ENCODE measurements around the gene HSFX1. TPM values are rescaled to one million over a fixed set of nuclear protein-coding genes. Genes with fewer than 3 reads are reported as not detected.
"Not testable (repeated sequence)": the region's sequence is repeated elsewhere in the genome, so short reads cannot be mapped to it uniquely, and the experiment has no call there.

The HSFX1 gene, protein sequence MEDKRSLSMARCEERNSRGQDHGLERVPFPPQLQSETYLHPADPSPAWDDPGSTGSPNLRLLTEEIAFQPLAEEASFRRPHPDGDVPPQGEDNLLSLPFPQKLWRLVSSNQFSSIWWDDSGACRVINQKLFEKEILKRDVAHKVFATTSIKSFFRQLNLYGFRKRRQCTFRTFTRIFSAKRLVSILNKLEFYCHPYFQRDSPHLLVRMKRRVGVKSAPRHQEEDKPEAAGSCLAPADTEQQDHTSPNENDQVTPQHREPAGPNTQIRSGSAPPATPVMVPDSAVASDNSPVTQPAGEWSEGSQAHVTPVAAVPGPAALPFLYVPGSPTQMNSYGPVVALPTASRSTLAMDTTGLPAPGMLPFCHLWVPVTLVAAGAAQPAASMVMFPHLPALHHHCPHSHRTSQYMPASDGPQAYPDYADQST
- 0.20 and 0.22 TPM in 2 replicates for total RNA-seq

DNA sequence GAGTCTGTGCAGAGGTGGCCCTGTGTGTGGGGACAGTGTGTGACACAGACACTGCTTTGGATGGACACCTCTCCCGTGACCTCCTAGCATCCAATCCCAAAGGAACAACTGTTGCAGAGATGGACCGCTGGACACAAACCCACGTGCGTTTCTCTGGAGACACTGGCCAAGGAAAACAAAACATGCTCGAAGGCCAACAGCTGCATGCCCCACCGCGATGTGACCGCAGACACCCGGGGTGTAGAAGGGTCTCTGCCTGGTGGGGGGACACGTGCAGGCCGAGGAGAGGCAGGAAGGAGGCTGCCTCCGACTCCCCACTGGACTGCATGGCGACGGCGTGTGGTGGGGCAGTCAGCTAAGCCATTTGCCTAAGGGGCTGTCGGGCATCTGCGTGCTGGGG is at the start of gene HSFX1:
Gene HSFX1, plus strand, starts transcription at position 301 of the 400 bp plus-strand sequence. CDS start 614 bp downstream, outside the sequence.
- DNase-seq (ENCODE audit: low read depth in 2 of 2), result not testable (repeated sequence)

DNA sequence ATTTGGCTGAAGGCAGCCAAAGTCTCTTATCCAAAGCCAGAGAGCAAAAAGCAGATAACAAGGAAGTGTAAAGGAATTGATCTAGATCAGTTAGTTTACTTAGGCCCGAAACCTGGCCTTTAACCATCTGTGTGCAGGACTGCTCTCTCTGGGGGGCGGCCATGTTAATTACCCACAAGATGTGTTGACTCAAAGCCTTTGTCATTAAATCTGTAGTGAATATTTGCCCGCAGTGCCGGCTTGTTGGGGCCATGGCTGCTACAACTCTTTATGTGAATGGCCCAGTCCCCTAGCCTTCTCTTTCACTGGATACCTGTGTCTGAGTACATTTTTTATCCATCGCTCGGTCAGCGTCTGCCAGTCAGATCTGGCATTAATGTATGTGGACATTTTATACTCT is 46.6 kb upstream of the HSFX1 start:
- DNase-seq (ENCODE audit: low read depth in 2 of 2), result not testable (repeated sequence)

DNA sequence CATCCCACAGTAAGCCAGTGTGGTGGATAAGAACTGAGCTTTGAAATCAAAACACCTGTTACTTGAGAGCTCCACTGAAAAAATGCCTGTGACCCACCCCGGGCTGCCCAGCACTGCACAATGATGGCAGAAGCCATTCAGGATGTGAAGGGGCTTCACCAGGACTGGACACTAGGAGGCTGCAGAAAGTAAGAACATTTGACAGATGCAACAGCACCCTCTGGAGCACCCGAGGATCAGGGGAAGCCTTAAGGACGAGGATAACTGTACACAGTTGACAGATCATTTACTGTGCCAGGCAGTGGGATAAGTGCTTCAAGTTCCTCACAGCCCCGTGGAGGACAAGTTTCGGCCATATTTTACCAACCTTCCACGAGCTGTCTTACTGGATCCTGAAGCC is 31.6 kb upstream of the HSFX1 start:
- DNase-seq (ENCODE audit: low read depth in 2 of 2), result not testable (repeated sequence)

DNA sequence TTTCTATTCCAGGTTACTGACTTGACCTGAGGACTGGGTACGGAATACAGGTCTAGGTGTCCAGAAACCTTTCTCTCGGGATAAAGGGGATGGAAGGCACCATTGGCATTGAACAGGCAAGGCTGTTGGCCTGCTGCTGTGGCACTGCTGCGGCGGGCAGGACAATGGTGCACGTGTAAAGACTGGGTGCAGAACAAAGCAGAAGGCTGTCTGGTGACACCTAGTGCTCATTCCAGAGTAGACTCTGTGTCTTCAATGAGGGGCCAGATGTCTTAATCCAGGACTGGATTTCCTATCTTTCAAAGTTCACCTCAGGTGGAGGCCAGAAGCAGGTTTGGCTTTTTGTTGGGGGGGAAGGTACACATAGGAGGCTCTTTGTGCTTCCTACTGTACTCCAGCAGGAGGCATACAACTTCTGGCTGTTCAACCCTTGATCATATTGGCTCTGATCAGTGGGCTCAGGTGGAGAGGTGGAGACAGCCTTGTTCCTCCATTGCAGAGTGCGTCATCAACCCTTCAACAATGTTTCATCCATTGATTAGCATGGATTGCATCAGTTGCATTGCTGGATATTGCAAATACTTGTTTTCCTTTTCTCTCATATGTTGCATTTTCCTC is 27.4 kb upstream of the HSFX1 start:
- DNase-seq (ENCODE audit: low read depth in 2 of 2), result not testable (repeated sequence)

DNA sequence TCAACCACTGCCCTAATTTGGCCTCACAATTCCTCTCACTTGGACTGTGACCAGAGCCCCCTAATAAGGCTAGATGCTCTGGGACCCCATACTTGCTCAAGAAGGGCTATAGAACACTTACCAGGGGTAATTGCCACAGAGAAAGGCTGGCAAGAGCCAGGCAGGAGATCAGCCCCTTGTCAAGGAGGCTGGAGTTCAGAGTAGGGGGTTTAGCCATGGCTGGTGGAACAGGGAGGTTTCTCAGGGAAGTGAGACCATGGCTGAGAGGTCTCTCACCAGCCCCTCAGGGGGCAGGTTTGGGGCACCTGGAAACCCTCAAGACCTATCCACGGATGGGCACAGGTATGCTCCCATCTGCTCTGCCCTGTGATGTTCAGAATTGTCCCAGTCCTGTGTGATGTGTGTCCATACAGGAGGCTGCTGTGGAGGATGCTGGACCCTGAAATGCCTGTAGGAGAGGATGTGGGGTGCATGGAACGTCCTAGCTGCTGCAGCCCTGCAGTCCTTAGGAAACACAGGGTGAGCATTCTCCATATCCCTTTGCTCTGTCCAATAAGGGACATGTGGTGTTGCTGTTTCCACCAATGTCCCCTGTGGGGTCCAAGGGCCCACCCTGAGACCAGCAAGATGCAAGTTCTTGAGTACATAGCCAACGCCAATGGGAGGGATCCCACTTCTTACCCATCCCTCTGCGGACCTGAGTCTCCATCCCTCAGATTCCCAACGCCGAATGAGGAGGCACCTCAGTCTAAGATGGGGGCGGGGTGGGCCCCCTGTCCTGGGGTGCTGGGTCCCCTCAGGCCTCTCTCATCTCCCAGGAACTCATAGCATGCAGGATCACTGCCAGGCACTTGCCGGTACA is 16.4 kb upstream of the HSFX1 start:
- no peak for DNase-seq (ENCODE audit: low read depth in 2 of 2)

DNA sequence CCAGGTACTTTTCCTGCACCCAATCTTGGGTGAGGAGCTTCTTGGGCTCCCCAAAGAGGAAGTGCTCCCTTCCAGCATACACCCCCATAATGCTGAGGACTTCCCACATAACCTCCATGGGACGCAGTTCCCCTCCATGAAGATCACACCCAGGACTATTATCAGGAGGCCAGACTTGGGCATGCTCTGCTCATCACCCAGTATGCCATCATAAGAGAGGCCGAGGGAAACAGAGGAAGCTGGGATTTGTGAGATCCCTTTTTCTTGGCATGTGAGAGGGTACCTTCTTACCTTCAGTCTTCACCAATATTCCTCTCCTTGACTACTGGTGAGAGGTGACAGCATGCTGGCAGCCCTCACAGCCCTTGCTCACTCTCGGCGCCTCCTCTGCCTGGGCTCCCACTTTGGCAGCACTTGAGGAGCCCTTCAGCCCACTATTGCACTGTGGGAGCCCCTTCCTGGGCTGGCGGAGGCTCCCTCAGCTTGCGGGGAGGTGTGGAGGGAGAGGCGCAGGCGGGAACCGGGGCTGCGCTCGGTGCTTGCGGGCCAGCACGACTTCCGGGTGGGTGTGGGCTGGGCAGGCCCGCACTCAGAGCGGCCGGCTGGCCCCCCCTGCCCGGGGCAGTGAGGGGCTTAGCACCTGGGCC is 15.7 kb upstream of the HSFX1 start:
- DNase-seq (ENCODE audit: low read depth in 2 of 2), result no peak

DNA sequence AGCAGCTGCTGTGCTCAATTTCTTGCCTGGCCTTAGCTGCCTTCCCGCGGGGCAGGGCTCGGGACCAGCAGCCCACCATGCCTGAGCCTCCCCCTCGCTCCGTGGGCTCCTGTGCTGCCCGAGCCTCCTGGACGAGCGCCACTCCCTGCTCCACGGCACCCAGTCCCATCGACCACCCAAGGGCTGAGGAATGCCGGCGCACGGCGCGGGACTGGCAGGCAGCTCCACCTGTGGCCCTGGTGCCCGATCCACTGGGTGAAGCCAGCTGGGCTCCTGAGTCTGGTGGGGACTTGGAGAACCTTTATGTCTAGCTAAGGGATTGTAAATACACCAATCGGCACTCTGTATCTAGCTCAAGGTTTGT is 15.2 kb upstream of the HSFX1 start:
- not testable (repeated sequence) for DNase-seq (ENCODE audit: low read depth in 2 of 2)

DNA sequence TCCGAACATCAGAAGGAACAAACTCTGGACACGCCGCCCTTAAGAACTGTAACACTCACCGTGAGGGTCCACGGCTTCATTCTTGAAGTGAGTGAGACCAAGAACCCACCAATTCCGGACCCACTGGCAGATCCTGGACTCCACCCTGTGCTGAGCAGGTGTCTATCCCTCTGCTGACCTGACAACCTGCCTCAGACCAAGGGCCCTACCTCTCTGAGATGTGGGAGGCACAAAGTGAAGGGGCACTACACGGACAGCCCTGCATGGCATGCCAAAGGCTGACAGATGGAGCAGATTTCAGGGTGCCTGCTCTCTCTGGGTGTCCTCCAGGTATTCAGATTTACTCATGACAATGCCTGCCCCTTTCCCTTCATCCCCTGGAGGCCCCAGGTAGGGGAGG is 14.0 kb upstream of the HSFX1 start:
- DNase-seq (ENCODE audit: low read depth in 2 of 2), result no peak

DNA sequence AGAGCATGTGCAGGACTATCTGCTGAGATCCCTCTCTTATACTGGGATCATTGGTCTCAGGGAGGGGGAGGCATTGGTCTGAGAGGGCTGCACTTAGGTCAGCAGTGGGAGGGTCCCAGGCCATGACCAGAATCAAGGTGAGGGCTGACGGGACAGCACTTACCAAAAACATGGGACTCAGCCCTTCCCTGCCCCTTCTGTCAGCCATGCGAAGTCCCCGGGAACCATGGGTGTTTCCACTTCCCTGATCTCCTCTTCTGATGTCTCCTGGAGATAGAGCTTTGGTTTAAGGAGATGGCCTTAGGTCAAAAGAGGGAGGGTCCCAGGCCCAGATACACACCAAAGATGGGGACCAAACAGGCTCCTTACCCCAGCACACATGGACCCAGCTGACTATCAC is 12.9 kb upstream of the HSFX1 start:
- no peak for DNase-seq (ENCODE audit: low read depth in 2 of 2)

DNA sequence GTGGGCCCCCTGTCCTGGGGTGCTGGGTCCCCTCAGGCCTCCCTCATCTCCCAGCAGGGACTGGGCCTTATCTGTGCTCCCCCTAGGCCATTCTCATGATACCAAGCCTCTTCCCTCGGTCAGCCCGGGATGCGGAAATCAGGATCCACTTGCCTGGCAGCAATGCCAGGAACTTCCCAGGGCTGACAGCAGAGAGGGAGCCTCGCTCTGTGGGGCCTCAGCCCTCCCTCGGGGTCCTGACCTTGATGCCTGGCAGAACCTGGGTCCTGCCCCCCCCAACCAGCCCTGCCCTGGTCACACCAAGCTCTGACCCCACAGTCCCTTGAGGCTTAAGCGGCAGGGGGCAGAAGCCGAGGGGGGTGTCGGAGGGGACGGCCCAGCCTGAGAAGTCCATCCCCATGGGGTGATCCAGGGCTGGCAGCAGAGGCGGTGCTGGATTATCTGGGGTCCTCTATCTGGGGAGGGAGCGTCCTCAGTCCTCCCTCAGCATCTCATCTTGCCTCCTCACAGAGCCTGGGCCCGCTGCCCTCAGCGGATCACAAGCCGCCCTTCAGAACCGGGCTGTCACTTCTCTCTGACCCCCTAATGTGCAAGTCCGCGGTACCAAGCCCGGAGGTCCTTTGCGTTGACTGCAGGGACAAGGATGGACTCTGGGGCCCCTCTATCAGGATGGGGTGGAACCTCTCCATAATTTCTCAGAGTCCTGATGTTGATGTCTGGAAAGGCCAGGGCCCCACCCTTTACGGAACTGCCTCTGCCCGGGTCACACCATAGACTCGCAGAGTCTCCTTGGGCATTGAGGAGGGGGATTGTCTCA is 11.8 kb upstream of the HSFX1 start:
- DNase-seq (ENCODE audit: low read depth in 2 of 2), result not testable (repeated sequence)

DNA sequence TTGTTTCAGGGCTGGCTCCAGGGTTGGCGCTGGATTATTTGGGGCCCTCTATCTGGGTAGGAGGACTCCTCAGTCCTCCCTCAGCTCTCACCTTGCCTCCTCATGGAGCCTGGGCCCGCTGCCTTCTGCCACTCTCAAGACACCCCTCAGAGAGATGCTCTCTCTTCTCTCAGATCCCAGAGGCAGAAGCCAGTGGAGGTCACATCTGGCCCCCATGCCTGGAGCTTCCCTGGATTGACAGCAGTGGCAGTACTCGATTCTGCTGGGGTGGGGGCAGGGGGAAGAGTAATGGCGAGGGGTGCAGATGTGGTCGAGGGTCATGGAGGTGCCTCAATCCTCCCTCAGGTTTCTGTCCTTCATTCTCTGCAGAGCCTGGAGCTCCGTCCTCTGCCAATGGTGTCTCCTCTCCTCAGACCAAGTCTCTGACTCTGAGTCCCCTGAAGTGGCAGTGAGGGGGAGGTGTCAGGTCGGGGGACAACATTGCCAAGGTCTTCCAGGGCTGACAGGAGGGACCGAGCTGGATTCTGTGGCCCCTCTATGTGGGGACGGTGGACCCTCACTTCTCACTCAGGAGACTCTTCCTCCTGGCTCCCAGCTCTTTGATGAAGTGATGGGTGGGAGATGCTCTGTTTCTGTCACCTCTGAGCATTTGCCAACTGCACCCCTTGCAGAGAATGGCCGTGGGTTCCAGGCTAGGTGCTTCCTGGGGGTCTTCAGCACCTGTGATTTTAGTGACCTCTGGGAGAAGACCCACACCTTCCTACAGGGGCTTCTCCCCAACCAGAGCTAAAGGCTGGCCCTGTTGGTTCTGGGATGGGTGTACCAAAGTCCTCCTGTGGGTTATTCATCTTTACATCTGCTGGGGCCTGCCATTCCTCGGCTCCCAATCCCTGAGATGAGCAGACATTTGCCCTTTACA is 10.9 kb upstream of the HSFX1 start:
- DNase-seq (ENCODE audit: low read depth in 2 of 2), result no peak

DNA sequence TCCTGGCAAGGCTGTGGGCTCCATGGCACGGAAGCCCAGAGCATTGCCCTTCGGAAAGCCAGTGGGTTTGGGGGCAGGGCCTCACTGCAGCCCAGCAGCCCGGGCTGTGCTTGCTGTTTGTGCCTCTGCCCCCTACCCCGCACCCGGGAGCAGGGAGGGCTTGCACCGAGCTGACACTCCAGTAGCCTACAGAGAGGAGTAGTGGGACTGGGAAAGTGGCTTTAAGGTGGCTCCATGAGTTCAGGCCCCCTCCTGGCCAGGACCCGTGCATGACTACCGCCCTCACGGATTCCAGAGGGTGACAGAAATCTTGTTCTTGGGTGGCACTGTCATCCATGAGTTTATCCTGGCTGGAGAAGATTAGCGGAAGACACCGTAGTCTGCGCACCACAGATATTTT is 3.5 kb upstream of the HSFX1 start:
- DNase-seq (ENCODE audit: low read depth in 2 of 2), result not testable (repeated sequence)

DNA sequence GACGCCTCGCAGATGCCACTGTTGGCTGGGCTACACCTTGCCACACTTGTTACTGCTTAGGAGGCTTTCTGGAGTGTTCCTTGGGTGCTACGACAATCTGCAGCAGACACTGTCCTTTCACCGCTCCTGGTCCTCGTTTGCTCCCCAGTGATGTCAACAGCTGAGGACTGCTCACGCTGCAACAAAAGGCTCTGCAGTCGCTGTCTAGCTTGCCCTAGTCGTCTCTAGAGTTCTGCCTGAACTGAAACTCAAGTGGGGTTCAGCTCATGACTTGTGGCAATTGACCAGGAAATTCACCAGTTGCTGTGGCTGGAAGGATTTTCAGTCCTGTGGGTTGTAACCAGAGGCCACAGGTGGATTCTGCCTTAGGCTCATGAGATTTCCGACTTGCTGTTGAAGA is 842 bp upstream of the HSFX1 start:
- not testable (repeated sequence) for DNase-seq (ENCODE audit: low read depth in 2 of 2)

DNA sequence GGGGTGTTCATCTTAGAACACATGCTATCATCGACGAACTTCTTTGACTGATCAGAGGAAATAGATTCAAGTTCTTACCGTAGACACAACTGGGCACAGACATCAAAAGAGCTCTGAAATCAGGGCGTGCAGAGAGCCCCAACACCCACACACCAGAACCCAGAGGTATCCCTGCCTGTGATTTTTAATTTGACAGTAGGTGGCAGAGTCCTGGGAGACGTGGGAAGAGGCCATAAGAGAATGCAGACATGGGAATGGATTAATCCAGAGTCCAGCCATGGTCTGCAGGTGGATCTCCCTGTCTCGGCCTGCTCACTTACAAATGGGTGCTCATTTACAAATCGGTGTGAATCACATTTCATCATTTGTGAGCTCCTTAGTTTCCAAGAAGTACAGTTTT is 4.1 kb downstream of the HSFX1 start:
- DNase-seq (ENCODE audit: low read depth in 2 of 2), result not testable (repeated sequence)

DNA sequence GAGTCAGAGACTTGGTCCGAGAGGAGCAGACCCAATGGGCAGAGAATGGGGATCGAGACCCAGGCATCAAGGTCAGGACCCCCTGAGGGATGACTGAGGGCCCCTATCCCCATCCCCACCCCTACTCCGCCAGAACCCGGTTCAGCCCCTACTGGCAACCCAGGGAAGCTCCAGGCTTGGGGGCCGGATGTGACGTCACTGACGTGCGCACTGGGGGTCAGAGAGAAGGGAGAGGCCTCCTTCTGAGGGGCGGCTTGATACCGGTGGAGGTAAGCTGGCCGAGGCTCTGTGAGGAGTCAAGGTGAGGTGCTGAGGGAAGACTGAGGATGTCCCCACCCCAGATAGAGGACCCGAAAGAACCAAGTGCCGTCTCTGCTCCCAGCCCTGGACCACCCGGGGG is 7.9 kb downstream of the HSFX1 start, which contains the start of gene MAGEA9:
Gene MAGEA9, plus strand, starts transcription at position 204 of the 400 bp plus-strand sequence. CDS start 4,281 bp downstream, outside the sequence.
- not testable (repeated sequence) for DNase-seq (ENCODE audit: low read depth in 2 of 2)

DNA sequence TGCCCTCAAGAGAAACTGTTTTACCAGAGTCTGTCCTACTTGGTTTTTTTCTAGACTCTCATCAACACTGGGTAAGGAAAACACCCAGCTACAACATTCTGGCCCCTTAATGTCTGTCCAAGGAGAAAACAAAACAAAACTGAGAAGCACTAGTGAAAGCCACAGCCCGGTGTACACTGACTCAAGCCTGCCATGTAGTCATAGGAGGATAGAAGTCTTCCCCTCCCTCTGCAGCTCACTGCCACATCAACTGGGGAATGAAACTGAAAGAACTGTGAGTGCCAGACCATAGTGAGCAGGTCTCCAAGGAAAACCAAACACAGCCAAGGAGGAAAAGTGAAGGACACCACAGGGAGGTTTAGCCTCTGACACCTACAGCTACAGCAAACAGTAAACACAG is 21.7 kb downstream of the HSFX1 start:
- not testable (repeated sequence) for DNase-seq (ENCODE audit: low read depth in 2 of 2)

DNA sequence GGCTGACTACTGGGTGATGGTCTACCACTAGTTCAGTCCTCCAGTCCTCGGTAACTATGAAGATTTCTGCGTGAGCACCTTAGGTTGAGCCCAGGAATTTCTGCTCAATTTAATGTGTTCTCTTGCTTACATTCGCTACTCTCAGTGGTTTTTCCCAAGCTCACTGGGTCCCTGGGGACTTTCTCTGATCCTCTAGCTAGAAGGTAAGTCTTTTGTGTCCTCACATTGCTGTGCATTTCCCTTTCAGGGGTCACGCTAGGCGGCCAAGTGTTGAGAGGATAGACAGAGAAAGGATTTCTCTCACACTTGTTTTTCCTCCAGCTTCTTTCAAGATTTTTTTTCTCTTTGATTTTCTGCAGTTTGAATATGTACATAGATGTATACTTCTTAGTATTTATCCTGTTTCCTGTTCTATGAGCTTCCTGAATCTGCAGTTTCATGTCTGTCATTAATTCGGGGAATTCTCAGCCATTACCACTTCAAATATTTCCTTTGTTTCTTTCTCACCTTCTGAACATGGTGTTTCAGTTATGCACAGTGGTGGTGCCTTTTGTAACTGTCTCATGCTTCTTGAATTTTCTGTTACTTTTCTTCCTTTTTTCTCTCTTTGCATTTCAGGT is 25.3 kb downstream of the HSFX1 start:
- no peak for DNase-seq (ENCODE audit: low read depth in 2 of 2)

DNA sequence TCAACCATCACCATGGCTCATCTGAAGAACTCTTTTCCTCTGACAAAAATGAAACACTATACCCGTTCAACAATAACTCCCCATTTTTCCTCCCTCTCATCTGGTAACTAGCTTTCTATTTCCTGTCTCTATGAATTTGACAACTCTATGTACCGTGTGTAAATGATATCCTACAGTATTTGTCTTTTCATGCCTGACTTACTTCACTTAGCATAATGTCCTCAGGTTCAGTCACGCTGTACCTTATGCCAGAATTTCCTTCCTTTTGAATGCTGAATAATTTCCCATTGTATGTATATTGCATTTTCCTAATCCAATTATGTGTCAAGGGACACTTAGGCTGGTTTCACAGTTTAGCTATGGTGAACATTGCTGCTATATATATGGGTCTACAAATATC is 26.1 kb downstream of the HSFX1 start:
- no peak for DNase-seq (ENCODE audit: low read depth in 2 of 2)

DNA sequence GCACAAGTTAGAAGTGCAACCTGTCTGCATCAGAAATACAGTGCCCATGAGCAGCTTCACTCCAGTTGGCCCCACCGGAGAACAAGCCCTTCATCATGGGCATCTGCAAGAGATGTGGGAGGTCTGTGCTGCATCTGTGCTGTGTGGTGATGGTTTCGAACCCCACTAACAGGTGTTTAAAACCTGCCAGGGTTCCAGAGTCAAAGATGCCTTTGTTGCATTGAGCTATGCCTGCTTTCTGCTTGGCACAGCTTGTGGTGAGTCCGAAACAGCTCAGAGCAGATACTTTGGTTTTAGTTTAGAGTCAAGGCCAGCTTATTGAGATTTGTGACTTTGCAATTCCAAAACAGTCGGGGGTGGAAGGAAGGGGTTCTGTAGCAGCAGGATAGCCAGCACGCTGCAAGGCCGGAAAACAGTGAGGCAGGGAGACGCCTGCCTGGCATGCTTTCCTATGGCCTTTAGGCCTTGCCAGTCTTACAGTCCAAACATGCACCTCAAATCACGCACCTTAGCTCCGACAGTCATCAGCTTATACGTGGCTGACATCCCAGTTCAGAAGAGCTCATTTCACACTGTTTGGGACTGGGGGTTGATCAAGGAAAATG is 29.7 kb downstream of the HSFX1 start:
- no peak for DNase-seq (ENCODE audit: low read depth in 2 of 2)

All from lung microvascular endothelial cell (primary cell).